Mucosa of descending colon (tissue), 3 donors: ENCODE data around the gene TMEM271. TPM values are rescaled to one million over a fixed set of nuclear protein-coding genes. Genes with fewer than 3 reads are reported as not detected.

Source experiments
- ATAC-seq: fragments of 200-7000 bp; cut with Tn5 transposase; one replicate; pipeline ENCODE4 v1.9.1; 2020; ENCODE audit warnings: mild to moderate bottlenecking, moderate library complexity
- DNase-seq, 3 donors: peaks; one replicate each; pipeline ENCODE4 v3.0.0-alpha.2; 2020
- H3K36me3 ChIP-seq: fragments of 200-600 bp; one replicate; pipeline ENCODE4 v1.8.0; 2021; ENCODE audit warnings: low read depth, mild to moderate bottlenecking
- H3K4me1 ChIP-seq: fragments of 200-600 bp; one replicate; pipeline ENCODE4 v1.8.0; 2021; ENCODE audit warnings: low read depth, mild to moderate bottlenecking
- H3K4me3 ChIP-seq: fragments of 200-600 bp; one replicate; pipeline ENCODE4 v1.8.0; 2021; ENCODE audit warnings: mild to moderate bottlenecking
- H3K9me3 ChIP-seq: fragments of 200-600 bp; one replicate; pipeline ENCODE4 v1.8.0; 2021; ENCODE audit warnings: mild to moderate bottlenecking
- CTCF ChIP-seq: fragments of 200-600 bp; IDR thresholded peaks from one replicate; pipeline ENCODE4 v1.8.0; 2022; ENCODE audit warnings: antibody characterized with exemption, mild to moderate bottlenecking
- intact Hi-C, 2 donors: fragments of 100-400 bp; cut with DNase I in 1 of 2; cut with micrococcal nuclease in 1 of 2; formaldehyde crosslinking; loops; one replicate each; pipeline versions ENCODE4 v1.11.0 to v1.11.1; 2022; cut with DNase I, micrococcal nuclease
- total RNA-seq, 3 donors: library from RNA; stranded (reverse); fragmentation: NEBNext Ultra II Directional in 2 of 3; extraction: Animal tissue kit (Norgen Biotek cat#: 25700) in 2 of 3; gene quantifications; one replicate each; pipeline versions ENCODE4 v1.2.1 to v1.2.4, GENCODE V29; 2021 to 2023
- donor health status: DM: no; HTN: no; CAD: no; lungs with moderate emphysema.
- donor health status: DM: no; HTN: no; CAD: no.
- donor health status: DM: no; HTN: yes; CAD: no.

TMEM271 gene
- total RNA-seq, 3 donors from 2014 or later = 0.35 TPM; not detected in 2

- Histone ChIP-seq H3K4me3 (no peak overlapping the region), H3K4me1 (no peaks in the 10 kb centered on the region), H3K36me3 (no peaks in the 10 kb centered on the region), H3K9me3 (peaks cover under 1% of the 10 kb centered on the region)
- intact Hi-C loops = no loop called here
- ATAC-seq (no peak), DNase-seq (no peak)
- TF ChIP-seq CTCF = no peak
Observed at GRCh38 chr4:578451-579443, 2.7 kb upstream of the TMEM271 start.

- Histone ChIP-seq H3K4me3 (no peak overlapping the region), H3K9me3 (no peaks in the 10 kb centered on the region), H3K36me3 (no peaks in the 10 kb centered on the region), H3K4me1 (no peaks in the 10 kb centered on the region)
- no peak for DNase-seq
- TF ChIP-seq CTCF = no peak
- intact Hi-C loops = no loop called here
- peak; percentile 16 for ATAC-seq
Observed at GRCh38 chr4:577499-578450, 1.7 kb upstream of the TMEM271 start.

GRCh38 chr4:576991-577498 lies 950 bp upstream of the TMEM271 start:
- Histone ChIP-seq H3K36me3 (no peaks in the 10 kb centered on the region), H3K4me3 (no peak overlapping the region), H3K4me1 (no peaks in the 10 kb centered on the region), H3K9me3 (no peaks in the 10 kb centered on the region)
- intact Hi-C loops = no loop called here
- ATAC-seq (no peak), DNase-seq (no peak)
- TF ChIP-seq CTCF = no peak

- ATAC-seq = no peak
- no peak overlapping the region for H3K4me3 ChIP-seq
Observed at GRCh38 chr4:575281-576141, 584 bp downstream of the TMEM271 start.

More at GRCh38 chr4:575281-576141, 584 bp downstream of the TMEM271 start:
- peak in 1 of 3 donors; percentile 18 for DNase-seq
- TF ChIP-seq CTCF = no peak
- no peaks in the 10 kb centered on the region for H3K36me3 ChIP-seq
- no peaks in the 10 kb centered on the region for H3K9me3 ChIP-seq
- intact Hi-C loops = no loop called here
- H3K4me1 ChIP-seq = no peaks in the 10 kb centered on the region
